ENCODE data around the gene DNM1. TPM values are rescaled to one million over a fixed set of nuclear protein-coding genes. Genes with fewer than 3 reads are reported as not detected.

DNM1 gene
- 1 to 10 TPM; 1.2 to 1.4 TPM for total RNA-seq

GRCh38 chr9:128203024-128203706 lies at the start of gene DNM1:
Gene DNM1 (plus strand): TSS chr9:128203379. CDS start chr9:128203471, 92 bp downstream.
- POLR2A ChIA-PET: no interaction called here
- H3K4me1 Mint-ChIP-seq: peaks cover 10% of the 10 kb centered on the region
- DNase-seq: peak; percentile 92
- peaks cover 24% of the 10 kb centered on the region for H3K27me3 Mint-ChIP-seq
- peak within 1 kb of the TSS; percentile 78 for H3K4me3 Mint-ChIP-seq
- no peaks in the 10 kb centered on the region for H3K36me3 Mint-ChIP-seq
- ATAC-seq (ENCODE audit: low read depth): peak; percentile 88
- peak within 1 kb of the TSS; percentile 80 for H3K27ac Mint-ChIP-seq
- no peaks in the 10 kb centered on the region for H3K9me3 Mint-ChIP-seq

DNA sequence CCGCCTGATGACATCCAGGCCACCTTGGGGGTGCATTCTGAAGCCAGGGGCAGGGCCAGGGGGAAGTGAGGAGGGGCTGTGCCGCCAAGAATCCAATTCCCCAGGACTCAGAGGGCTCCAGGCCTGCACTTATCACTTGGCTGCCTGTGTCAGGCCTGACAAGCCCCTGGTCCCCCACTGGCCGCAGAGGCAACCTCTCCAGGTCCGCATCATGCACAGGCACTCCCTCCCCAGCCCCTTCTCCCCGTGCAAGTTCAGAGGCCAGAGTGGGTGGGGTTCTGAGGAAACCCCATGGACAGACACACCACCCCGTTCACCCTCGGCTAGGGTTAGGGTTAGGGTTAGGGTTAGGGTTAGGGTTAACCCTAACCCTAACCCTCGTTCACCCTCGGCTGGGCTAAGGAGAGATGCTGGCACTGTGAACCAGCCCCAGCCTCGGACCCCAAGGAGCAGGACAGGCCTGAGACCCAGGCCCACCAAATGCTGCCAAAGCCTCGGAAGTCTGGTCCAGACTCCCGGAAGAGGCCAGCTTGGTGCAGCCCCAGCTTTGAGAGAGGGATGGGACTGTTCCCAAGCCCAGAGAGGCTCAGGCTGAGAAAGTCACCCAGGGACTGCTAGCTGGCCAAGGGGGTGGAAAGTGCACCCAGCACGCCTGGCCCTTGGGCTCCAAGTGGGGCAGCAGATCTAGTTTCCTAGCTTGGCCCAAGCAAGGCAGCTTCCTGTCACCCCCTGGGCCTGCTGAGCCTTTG lies 49.1 kb upstream of the DNM1 start:
- Mint-ChIP-seq H3K36me3 (no peaks in the 10 kb centered on the region), H3K9me3 (no peaks in the 10 kb centered on the region), H3K27ac (no peak overlapping the region), H3K27me3 (no peaks in the 10 kb centered on the region), H3K4me3 (no peak overlapping the region), H3K4me1 (peaks cover 3% of the 10 kb centered on the region)
- POLR2A ChIA-PET: no interaction called here
- no peak for DNase-seq
- no peak for ATAC-seq (ENCODE audit: low read depth)

- H3K27me3 Mint-ChIP-seq: no peaks in the 10 kb centered on the region
- peaks cover 6% of the 10 kb centered on the region for H3K4me1 Mint-ChIP-seq
- no peaks in the 10 kb centered on the region for H3K9me3 Mint-ChIP-seq
- no peak overlapping the region for H3K4me3 Mint-ChIP-seq
- H3K27ac Mint-ChIP-seq: no peak overlapping the region
- no peak for DNase-seq
- no peak for ATAC-seq (ENCODE audit: low read depth)
- H3K36me3 Mint-ChIP-seq: no peaks in the 10 kb centered on the region
- POLR2A ChIA-PET: no interaction called here
Measured at GRCh38 chr9:128155736-128156500, 47.3 kb upstream of the DNM1 start.

DNA sequence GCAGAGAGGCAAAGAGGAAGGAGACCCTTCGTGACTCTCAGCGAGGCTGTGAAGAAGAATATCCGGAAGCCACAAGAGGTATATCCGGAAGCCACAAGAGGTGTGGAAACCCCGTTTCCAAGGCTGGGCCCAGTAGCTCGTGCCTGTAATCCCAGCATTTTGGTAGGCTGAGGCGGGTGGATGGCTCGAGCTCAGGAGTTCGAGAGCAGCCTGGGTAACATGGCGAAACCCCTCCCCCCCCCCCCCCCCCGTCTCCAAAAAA lies 43.7 kb upstream of the DNM1 start:
- peak overlapping the region; percentile 91 for H3K27ac Mint-ChIP-seq
- H3K4me3 Mint-ChIP-seq: peak overlapping the region; percentile 82
- peak; percentile 44 for ATAC-seq (ENCODE audit: low read depth)
- peaks cover 4% of the 10 kb centered on the region for H3K36me3 Mint-ChIP-seq
- DNase-seq: peak; percentile 58
- no peaks in the 10 kb centered on the region for H3K27me3 Mint-ChIP-seq
- POLR2A ChIA-PET: interaction anchor here (0.7 to 2.7 kb wide), 9 partner anchors 17 to 116 kb away, joined by 3 to 22 read pairs (median 3); partner anchors contain the start of genes CIZ1, GOLGA2 and SWI5
- H3K4me1 Mint-ChIP-seq: peaks cover 15% of the 10 kb centered on the region
- H3K9me3 Mint-ChIP-seq: no peaks in the 10 kb centered on the region

GRCh38 chr9:128159784-128160602 lies 43.2 kb upstream of the DNM1 start, which contains the start of gene BBLN:
Gene BBLN (plus strand): TSS chr9:128160265. CDS start chr9:128160408, 143 bp downstream.
- DNase-seq: peak; percentile 92
- H3K27me3 Mint-ChIP-seq: no peaks in the 10 kb centered on the region
- peaks cover 15% of the 10 kb centered on the region for H3K4me1 Mint-ChIP-seq
- POLR2A ChIA-PET: interaction anchor here (0.7 to 2.7 kb wide), 11 partner anchors 18 to 236 kb away, joined by 3 to 22 read pairs (median 3); partner anchors contain the start of genes CIZ1, GOLGA2 and SWI5
- H3K4me3 Mint-ChIP-seq: peak within 1 kb of the TSS; percentile 82
- peak; percentile 87 for ATAC-seq (ENCODE audit: low read depth)
- H3K27ac Mint-ChIP-seq: peak within 1 kb of the TSS; percentile 91
- H3K36me3 Mint-ChIP-seq: peaks cover 4% of the 10 kb centered on the region
- no peaks in the 10 kb centered on the region for H3K9me3 Mint-ChIP-seq

GRCh38 chr9:128160603-128160987 lies 42.6 kb upstream of the DNM1 start:
- ATAC-seq (ENCODE audit: low read depth) (peak; percentile 29), DNase-seq (no peak)
- H3K9me3 Mint-ChIP-seq: no peaks in the 10 kb centered on the region
- peaks cover 15% of the 10 kb centered on the region for H3K4me1 Mint-ChIP-seq
- peaks cover 4% of the 10 kb centered on the region for H3K36me3 Mint-ChIP-seq
- POLR2A ChIA-PET: interaction anchor here (0.5 to 2.7 kb wide), 9 partner anchors 30 to 235 kb away, joined by 3 to 22 read pairs (median 3); partner anchors contain the start of genes CIZ1, GOLGA2 and SWI5
- H3K27me3 Mint-ChIP-seq: no peaks in the 10 kb centered on the region
- H3K4me3 Mint-ChIP-seq: peak overlapping the region; percentile 82
- peak overlapping the region; percentile 70 for H3K27ac Mint-ChIP-seq

- no peaks in the 10 kb centered on the region for H3K9me3 Mint-ChIP-seq
- H3K4me1 Mint-ChIP-seq: peaks cover 15% of the 10 kb centered on the region
Measured at GRCh38 chr9:128161215-128161902, 41.8 kb upstream of the DNM1 start.

DNA sequence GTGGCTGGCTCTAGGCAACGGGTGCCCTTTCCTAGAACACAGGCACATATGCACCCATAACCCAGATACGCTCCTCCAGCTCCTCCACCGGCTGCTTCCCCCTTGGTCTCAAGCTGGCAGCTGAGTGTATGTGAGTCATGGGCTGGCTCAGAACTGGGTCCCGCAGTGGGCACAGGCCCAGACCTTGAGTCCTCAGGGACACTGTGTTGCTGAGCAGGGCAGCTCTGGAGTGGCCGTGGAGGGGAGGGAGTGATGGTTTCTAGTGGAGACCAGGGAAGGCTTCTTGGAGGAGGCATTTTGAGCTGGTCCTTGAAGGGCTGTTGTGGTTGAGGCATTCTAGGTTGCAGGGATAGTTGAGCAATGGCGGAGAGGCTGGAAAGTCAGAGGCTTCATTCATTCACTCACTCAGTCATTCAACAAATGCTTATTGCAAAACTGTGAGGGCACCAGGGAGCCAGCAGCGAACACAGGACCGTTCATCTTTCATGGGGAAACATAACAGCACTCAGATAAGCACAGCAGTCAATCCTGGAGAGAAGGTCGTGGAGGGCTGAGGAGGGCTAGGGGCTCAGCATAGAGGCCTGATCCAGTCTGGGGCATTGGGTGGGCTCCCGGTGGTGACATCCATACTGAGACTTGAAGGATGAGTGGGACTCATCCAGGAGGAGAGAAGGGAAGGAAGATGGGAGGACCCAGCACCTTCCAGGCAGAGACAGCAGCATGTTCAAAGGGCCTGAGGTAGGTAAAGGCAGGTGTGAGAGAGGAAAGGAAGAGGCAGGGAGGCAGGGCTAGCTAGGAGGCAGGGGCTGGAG lies 40.8 kb upstream of the DNM1 start:
- H3K27me3 Mint-ChIP-seq: no peaks in the 10 kb centered on the region
- H3K4me3 Mint-ChIP-seq: peak overlapping the region; percentile 18
- peaks cover 6% of the 10 kb centered on the region for H3K36me3 Mint-ChIP-seq
- no peak for DNase-seq
- H3K9me3 Mint-ChIP-seq: no peaks in the 10 kb centered on the region
- no peak for ATAC-seq (ENCODE audit: low read depth)
- peaks cover 15% of the 10 kb centered on the region for H3K4me1 Mint-ChIP-seq
- H3K27ac Mint-ChIP-seq: peak overlapping the region; percentile 25
- POLR2A ChIA-PET: interaction anchor here (0.6 to 0.9 kb wide), 2 partner anchors 13 to 20 kb away, joined by 3 read pairs; no protein-coding TSS in a partner anchor

More at GRCh38 chr9:128161215-128161902, 41.8 kb upstream of the DNM1 start:
- H3K36me3 Mint-ChIP-seq: peaks cover 4% of the 10 kb centered on the region
- POLR2A ChIA-PET: interaction anchor here (0.5 to 2.7 kb wide), 10 partner anchors 14 to 234 kb away, joined by 3 to 22 read pairs (median 3); partner anchors contain the start of gene CIZ1
- peak overlapping the region; percentile 70 for H3K27ac Mint-ChIP-seq
- H3K4me3 Mint-ChIP-seq: peak overlapping the region; percentile 82
- no peak for DNase-seq
- no peaks in the 10 kb centered on the region for H3K27me3 Mint-ChIP-seq
- no peak for ATAC-seq (ENCODE audit: low read depth)

DNA sequence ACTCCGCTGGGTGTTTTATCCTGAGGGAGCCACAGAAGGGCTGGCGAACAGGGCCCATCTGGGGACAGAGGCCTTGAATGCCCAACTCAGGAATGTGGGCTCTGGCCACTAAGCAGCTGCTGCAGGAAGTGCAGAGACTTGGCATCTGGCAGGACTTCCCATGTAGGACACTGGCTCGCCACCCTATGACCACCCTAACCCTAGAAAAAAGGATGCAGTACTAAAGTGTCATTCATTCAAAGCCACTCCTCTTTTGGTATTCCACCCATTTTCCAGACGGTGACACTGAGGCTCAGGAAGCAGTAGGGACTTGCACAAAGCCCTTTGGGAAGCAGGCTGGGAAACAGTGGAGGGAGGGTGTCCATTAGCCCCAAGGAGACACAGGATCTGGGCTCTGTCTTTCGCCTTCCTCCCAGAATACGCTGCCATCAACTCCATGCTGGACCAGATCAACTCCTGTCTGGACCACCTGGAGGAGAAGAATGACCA lies 40.1 kb upstream of the DNM1 start:
- no peak for ATAC-seq (ENCODE audit: low read depth)
- no peak overlapping the region for H3K27ac Mint-ChIP-seq
- no peaks in the 10 kb centered on the region for H3K27me3 Mint-ChIP-seq
- H3K4me1 Mint-ChIP-seq: peaks cover 15% of the 10 kb centered on the region
- POLR2A ChIA-PET: no interaction called here
- DNase-seq: no peak
- H3K4me3 Mint-ChIP-seq: no peak overlapping the region
- no peaks in the 10 kb centered on the region for H3K9me3 Mint-ChIP-seq
- H3K36me3 Mint-ChIP-seq: peaks cover 6% of the 10 kb centered on the region

- peaks cover 15% of the 10 kb centered on the region for H3K4me1 Mint-ChIP-seq
- DNase-seq: no peak
- no peak overlapping the region for H3K27ac Mint-ChIP-seq
- no peak overlapping the region for H3K4me3 Mint-ChIP-seq
- ATAC-seq (ENCODE audit: low read depth): no peak
- POLR2A ChIA-PET: no interaction called here
- no peaks in the 10 kb centered on the region for H3K27me3 Mint-ChIP-seq
- peaks cover 8% of the 10 kb centered on the region for H3K36me3 Mint-ChIP-seq
- H3K9me3 Mint-ChIP-seq: no peaks in the 10 kb centered on the region
Measured at GRCh38 chr9:128163523-128164306, 39.5 kb upstream of the DNM1 start.

- no peaks in the 10 kb centered on the region for H3K27me3 Mint-ChIP-seq
- peaks cover 13% of the 10 kb centered on the region for H3K4me1 Mint-ChIP-seq
- POLR2A ChIA-PET: no interaction called here
- no peak overlapping the region for H3K4me3 Mint-ChIP-seq
- H3K36me3 Mint-ChIP-seq: peaks cover 11% of the 10 kb centered on the region
- DNase-seq (no peak), ATAC-seq (ENCODE audit: low read depth) (no peak)
- H3K9me3 Mint-ChIP-seq: no peaks in the 10 kb centered on the region
- H3K27ac Mint-ChIP-seq: no peak overlapping the region
Measured at GRCh38 chr9:128164307-128164885, 38.8 kb upstream of the DNM1 start.

All from activated naive CD8-positive, alpha-beta T cell treated with anti-CD3 and anti-CD28 coated beads, Interleukin-2, amount 10 ng/mL, durations not matched to agents 7 days and 5 days (primary cell).